K562 (cell line): ENCODE data around the gene MARCHF9. TPM values are rescaled to one million over a fixed set of nuclear protein-coding genes. Genes with fewer than 3 reads are reported as not detected.

Experiments
- GATA2 ChIP-seq: sonication (generic); formaldehyde crosslinking; IDR thresholded peaks from 2 replicates; pipeline ENCODE4 v1.4.0; 2020; ENCODE audit warnings: mild to moderate bottlenecking, missing genetic modification reagents
- HEY1 ChIP-seq: fragments of 250-450 bp; sonication (Bioruptor Pico); IDR thresholded peaks from 2 replicates; pipeline ENCODE4 v1.5.0; 2020; ENCODE audit warnings: mild to moderate bottlenecking, moderate library complexity, borderline replicate concordance
- MYNN ChIP-seq, 2 experiments: sonication (generic); formaldehyde crosslinking in 1 of 2; IDR thresholded peaks; 2 replicates each; pipeline versions ENCODE4 v1.5.0 to v1.6.1; 2016 to 2020; ENCODE audit warnings: antibody characterized with exemption in 1 of 2, missing genetic modification reagents in 1 of 2
- NFYB ChIP-seq: IDR thresholded peaks from 2 replicates; pipeline ENCODE4 v1.6.1; 2011; ENCODE audit warnings: mild to moderate bottlenecking, moderate library complexity; ENCODE audit not compliant: insufficient read length; ENCODE audit errors: extremely low read depth
- REST ChIP-seq, 2 experiments: fragments of 450-650 bp; formaldehyde crosslinking in 1 of 2; IDR thresholded peaks; 2 replicates each; pipeline versions ENCODE4 v1.4.0 to v1.6.1; 2014 to 2020; ENCODE audit warnings: mild to moderate bottlenecking in 2 of 2, borderline replicate concordance in 1 of 2, low read depth in 1 of 2
- SAFB2 ChIP-seq: fragments of 200-400 bp; formaldehyde crosslinking; IDR thresholded peaks from 2 replicates; pipeline ENCODE4 v1.6.1; 2018; ENCODE audit warnings: borderline replicate concordance, low read length, low read depth, moderate library complexity; ENCODE audit not compliant: severe bottlenecking
- SIN3A ChIP-seq, 2 experiments: fragments of 150-350 bp in 1 of 2; IDR thresholded peaks; 2 replicates each; pipeline ENCODE4 v1.6.1; 2011 to 2016; ENCODE audit warnings: borderline replicate concordance in 2 of 2, low read depth in 2 of 2, low read length in 2 of 2, mild to moderate bottlenecking in 2 of 2, moderate library complexity in 2 of 2; ENCODE audit not compliant: control insufficient read depth in 1 of 2
- SRSF7 ChIP-seq: fragments of 200-400 bp; formaldehyde crosslinking; optimal IDR thresholded peaks from 2 replicates; pipeline ENCODE3; 2017; ENCODE audit warnings: mild to moderate bottlenecking, low read depth, low read length
- TCF3 ChIP-seq: sonication (generic); formaldehyde crosslinking; IDR thresholded peaks from 2 replicates; pipeline ENCODE4 v1.4.0; 2020; ENCODE audit warnings: mild to moderate bottlenecking, missing genetic modification reagents
- ZC3H11A ChIP-seq: IDR thresholded peaks from 2 replicates; pipeline ENCODE4 v1.6.1; 2012; ENCODE audit warnings: low read depth, low read length, improper control_type of control experiment
- ZNF175 ChIP-seq: fragments of 200-800 bp; sonication (Bioruptor generic); IDR thresholded peaks from 2 replicates; pipeline ENCODE4 v1.6.1; 2016; ENCODE audit warnings: low read depth, mild to moderate bottlenecking, missing genetic modification characterization, missing compliant biosample characterization
- ZSCAN32 ChIP-seq: fragments of 450-650 bp; formaldehyde crosslinking; IDR thresholded peaks from 2 replicates; pipeline ENCODE4 v1.4.0; 2020; ENCODE audit warnings: mild to moderate bottlenecking, moderate library complexity
- polyA plus RNA-seq, 8 experiments: library from polyadenylated mRNA; depleted of rRNA in 4 of 8; stranded (reverse) in 5 of 8; unstranded in 3 of 8; fragments of >200 nt; fragmentation: Nextera tagmentation in 2 of 8; fragmentation: Illumina TruSeq in 1 of 8; extraction: Ambion mirVana in 2 of 8; extraction: Trizol in 1 of 8; gene quantifications; 2 replicates each; pipeline versions ENCODE4 v1.2.1 to v1.2.3, GENCODE V29; 2011 to 2014; ENCODE audit warnings: inconsistent platforms in 1 of 8, missing spikeins in 1 of 8
- total RNA-seq, 7 experiments: library from RNA; depleted of rRNA in 6 of 7; stranded (reverse); fragments of >200 nt in 6 of 7; fragmentation: Illumina TruSeq in 2 of 7; extraction: Trizol in 2 of 7; gene quantifications; 2 replicates each; pipeline versions ENCODE4 v1.2.1 to v1.2.3, GENCODE V29; 2011 to 2021; ENCODE audit warnings: low replicate concordance in 1 of 7
- TF ChIP-seq, protein P1 (sequence below): sonication (generic); formaldehyde crosslinking; IDR thresholded peaks from 2 replicates; pipeline ENCODE4 v1.9.0; 2022; ENCODE audit warnings: mild to moderate bottlenecking, missing genetic modification reagents
- TF ChIP-seq, protein P2 (sequence below): sonication (generic); formaldehyde crosslinking; IDR thresholded peaks from 2 replicates; pipeline ENCODE4 v1.8.0; 2022; ENCODE audit warnings: missing genetic modification reagents, mild to moderate bottlenecking, moderate library complexity, borderline replicate concordance

Gene MARCHF9
- total and polyA plus RNA-seq, 9 of the 15 experiments (the other 6 are each of a cell fraction or from before 2014, with no cell fraction given): 0.80 to 12.4 (median 6.2) TPM

DNA sequence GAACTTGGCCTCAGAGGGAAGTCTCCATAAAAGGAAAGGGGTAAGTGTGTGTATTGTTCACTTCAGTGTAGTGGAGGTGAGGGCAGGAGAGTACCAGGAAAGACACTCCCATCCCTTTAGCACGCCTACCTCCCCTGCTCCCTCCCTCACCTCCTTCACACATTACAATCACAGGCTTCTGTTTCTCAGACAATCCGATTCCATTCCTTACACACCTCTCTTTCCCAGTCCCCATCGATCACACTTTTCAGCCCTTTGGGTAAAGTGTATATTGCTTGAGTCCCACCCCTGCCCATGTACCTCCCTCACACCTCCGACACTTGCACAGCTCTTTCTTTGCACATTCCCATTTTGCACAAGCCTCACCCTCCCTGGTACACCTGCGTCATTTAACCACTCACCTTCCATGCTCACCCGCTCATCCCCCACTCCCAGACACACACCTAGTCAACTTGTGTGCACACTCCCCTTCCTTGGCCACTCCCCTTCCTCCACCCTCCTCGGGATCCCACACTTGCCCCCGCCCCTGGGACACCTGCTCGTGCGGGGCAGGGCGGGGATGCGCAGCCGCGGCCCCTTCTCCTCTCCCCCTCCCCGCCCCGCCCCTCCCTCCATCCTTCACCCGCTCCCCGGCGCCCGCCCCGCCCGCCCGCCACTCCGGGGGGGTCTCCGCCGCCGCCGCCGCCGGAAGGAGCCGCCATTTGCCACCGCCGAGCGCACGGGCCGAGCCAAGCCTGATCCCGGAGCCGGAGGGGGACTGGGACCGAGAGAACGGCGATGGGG, at the start of gene MARCHF9 (continued):
- TF ChIP-seq, protein P1, sequence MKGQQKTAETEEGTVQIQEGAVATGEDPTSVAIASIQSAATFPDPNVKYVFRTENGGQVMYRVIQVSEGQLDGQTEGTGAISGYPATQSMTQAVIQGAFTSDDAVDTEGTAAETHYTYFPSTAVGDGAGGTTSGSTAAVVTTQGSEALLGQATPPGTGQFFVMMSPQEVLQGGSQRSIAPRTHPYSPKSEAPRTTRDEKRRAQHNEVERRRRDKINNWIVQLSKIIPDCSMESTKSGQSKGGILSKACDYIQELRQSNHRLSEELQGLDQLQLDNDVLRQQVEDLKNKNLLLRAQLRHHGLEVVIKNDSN: peak; percentile 5; the same call in 1 of the 2 replicates
- TF ChIP-seq MYNN (IDR thresholded peaks at IDR 0.05) (no peak), MYNN (CRISPR knock-in tag; IDR thresholded peaks at IDR 0.05) (no peak), ZNF175 (CRISPR knock-in tag) (no peak), ZC3H11A (no peak), NFYB (no peak), SIN3A (IDR thresholded peaks at IDR 0.05; ENCODE audit: borderline replicate concordance in 2 of 2, control insufficient read depth in 1 of 2, low read depth in 2 of 2, low read length in 2 of 2) (no peak; a peak in 1 of 4 replicates), TCF3 (CRISPR knock-in tag) (no peak), SRSF7 (no peak), HEY1 (CRISPR knock-in tag) (no peak), REST (IDR thresholded peaks at IDR 0.05; ENCODE audit: borderline replicate concordance) (no peak), REST (CRISPR knock-in tag; IDR thresholded peaks at IDR 0.05; ENCODE audit: low read depth) (no peak), SAFB2 (no peak), ZSCAN32 (CRISPR knock-in tag) (no peak), GATA2 (no peak)
- TF ChIP-seq, protein P2, sequence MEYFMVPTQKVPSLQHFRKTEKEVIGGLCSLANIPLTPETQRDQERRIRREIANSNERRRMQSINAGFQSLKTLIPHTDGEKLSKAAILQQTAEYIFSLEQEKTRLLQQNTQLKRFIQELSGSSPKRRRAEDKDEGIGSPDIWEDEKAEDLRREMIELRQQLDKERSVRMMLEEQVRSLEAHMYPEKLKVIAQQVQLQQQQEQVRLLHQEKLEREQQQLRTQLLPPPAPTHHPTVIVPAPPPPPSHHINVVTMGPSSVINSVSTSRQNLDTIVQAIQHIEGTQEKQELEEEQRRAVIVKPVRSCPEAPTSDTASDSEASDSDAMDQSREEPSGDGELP: peak; percentile 36; the same call in 1 of the 2 replicates
